HG03469 (cell line): ENCODE data around the gene KMT2E.

Experiments used
- ATAC-seq: cut with Tn5 transposase; IDR thresholded peaks from one replicate; pipeline ENCODE4 v1.9.1; 2021; ENCODE audit warnings: mild to moderate bottlenecking, moderate library complexity, moderate number of reproducible peaks; ENCODE audit not compliant: unreplicated experiment

KMT2E gene

GRCh38 chr7:105006367-105007136, 7.5 kb upstream of the KMT2E start:
- ATAC-seq = no peak

- no peak for ATAC-seq
Observed at GRCh38 chr7:105007298-105007697, 6.7 kb upstream of the KMT2E start.

GRCh38 chr7:105009667-105010503, 4.1 kb upstream of the KMT2E start:
- no peak for ATAC-seq

DNA sequence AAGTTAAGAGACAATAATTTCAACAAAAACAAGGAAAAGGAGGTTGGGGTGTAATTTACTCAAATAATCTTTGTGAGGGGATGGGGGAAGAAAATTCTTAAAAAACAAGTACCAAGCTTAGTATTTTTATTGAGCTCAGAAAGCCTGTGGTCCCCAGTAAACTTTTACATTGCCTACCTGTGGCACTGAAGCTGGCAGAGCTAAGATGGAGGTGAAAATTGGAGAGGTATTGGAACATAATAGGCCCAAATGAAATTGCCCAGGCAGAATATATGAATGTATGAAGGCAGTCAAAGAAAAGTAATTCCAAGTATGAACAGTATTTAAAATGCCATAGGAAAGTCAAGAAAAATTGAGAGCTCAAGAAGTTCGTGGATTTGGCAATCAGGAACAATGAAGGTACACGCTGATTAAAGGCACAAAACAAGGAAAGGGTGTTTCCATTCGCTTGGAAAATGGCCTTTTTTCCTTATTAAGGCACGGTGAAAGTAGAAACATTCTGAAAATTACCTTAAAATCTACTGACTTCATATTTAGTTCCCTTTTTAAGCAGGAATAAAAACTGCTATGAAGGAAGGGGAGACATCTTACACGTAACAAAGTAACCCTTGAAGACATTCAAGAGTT, 3.4 kb upstream of the KMT2E start:
- ATAC-seq = no peak

GRCh38 chr7:105011141-105011830, 2.7 kb upstream of the KMT2E start:
- ATAC-seq = no peak

- no peak for ATAC-seq
Observed at GRCh38 chr7:105011831-105012502, 2.0 kb upstream of the KMT2E start.

DNA sequence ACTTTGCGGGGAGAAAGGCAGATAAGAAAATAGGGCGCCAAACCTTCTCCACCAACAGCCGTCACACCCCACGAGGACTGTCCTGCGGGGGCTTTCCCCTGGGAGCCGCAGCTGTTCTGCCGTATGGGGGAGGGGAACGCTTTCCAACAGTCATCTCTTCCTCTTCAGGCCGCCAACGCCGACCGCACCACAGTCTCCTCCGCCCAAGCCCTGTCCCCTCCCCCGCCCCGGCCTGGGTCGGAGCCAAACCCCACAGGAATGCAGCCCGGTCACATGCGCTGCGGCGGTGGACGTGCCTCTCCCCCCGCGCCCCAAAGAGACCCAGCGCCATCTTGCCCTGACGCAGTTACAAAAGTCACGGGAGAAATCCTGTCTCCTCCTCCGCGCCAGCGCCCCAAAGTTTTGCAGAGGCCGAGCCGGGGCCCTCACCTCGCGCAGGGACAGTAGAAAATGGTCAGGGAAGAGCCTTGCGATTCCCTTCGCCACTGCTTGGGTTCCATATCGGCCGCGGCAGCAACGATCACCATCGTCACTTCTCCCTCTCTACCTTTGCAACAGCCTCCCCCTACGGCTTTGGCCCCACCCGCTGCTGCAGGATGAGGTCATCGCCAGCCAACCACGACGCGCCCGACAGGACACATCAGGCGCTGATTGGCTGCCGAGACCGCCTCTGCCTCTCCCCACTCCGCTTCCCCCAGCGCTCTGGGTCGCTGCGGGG, 1.3 kb upstream of the KMT2E start:
- ATAC-seq = peak; percentile 49

- ATAC-seq = no peak
Observed at GRCh38 chr7:105013221-105013815, 687 bp upstream of the KMT2E start.

- ATAC-seq = no peak
Observed at GRCh38 chr7:105014693-105015389, 836 bp downstream of the KMT2E start.

DNA sequence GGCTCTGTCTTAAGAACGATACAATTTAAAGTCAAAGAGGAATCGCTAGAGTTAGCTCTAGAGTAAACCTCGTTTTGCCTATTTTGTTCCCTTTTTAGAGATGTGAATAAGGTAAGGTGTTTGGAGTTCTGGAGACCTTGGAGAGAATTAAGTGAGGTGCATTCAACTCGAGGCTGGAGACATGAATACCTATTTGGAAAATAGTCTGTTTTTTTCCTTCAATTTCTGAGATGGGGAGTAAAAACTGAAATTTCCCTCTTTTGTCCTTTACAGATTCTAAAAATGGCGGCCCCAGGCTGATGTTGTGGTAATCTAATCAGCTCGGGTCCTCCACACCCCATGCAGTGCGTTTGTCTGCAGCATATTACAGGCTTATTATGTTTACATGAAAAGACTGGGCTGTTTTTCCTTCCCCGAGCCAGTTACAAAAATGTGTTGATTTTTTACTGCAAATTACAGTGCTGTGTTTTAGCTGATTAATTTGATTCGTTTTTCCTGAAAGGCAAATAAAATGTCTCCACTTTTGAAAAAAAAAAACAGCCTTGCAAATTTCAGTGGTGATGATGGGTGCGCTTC, 1.5 kb downstream of the KMT2E start:
- ATAC-seq = no peak

- ATAC-seq = no peak
Observed at GRCh38 chr7:105016068-105016708, 2.2 kb downstream of the KMT2E start.

DNA sequence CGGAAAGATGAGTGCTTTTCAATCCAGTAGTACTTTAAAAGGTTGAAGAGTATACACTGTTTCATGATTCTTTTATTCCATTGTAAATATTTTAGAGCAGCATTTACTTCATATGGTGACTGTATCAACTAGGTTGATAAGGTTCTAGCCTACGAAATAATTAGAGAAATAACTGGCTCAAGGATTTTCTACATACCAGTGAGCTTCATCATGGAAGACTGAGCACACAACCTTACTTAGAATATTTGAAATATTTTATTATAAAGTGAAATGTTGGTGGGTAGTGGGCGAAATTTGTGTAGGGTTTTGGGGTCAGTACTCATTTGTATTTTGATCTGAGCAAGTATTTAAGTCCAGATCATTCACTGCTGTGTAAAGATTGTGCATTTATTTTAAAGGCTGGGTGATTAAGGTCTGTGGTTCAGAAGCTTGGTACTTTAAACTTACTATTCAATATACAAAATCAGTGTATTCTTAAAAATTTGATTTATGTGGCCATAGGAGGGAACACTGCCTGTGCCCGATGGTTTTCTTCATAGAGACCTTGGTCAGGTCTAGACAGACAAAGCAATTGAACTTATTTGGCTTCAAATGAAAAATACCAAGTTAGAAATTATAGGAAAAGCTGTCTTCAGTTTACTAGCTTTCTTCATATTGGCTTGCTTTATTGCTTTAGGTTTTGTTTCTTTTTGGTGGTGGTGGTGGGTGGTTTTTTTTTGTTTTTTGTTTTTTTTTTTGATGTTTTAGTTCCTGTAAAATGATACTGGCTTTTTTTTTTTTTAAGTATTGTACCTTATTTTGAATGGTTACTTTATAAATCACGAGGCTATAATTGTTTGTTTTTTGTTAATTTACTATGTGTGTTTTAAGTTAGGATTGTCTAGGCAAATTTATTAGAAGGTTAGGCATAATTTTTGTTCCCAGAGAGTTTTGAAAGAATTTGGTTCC, 3.0 kb downstream of the KMT2E start:
- no peak for ATAC-seq

DNA sequence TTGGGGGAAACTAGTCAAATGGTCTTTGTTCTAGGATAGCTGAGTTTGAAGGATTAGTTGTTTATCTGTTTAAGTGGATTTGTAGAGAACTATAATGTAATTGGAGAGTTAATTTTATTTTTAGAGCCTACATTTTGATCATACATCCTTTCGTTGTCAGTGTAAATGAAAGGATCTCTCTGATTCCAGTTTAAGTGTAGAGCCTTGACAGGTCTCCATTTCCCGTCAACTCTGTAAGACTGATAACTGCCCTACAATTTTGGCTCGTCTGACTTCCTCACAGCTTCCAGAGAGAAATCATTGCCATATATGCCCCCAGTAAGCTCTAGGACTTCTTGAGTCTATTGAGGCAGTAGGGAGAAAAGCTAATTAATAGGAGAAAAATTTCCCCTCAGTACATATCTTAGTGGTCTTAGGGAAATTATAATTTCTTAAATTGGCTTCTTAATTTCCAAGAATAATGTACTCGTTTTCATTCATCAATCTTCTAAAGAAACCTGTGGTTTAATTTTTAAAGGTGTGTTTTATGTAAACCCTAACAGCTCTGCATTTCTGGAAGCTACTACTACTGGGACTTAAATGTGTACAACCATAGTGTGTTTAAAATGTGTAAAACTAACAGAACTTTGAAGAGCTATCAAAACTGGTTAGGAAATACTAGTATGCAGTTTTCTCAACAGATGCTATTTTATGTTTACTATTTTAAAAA, 3.8 kb downstream of the KMT2E start:
- no peak for ATAC-seq

DNA sequence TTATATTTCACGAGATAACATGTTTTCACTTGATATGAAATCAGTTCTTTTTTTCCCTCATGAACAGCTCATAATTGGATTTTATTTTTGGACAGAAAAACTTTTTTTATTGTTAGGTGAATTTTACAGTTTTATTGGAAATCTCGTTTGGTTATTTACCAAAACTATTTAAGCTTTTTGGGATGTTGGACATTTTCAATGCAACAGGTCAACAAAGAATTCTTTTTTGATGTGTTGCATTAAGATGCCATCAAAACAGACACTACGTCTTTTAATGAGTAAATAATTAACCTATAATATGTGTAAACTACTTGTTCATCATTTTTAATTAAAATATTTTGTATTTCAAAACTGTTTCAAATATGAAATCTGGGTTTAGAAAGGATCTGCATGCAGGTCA, 5.3 kb downstream of the KMT2E start:
- no peak for ATAC-seq

- ATAC-seq = no peak
Observed at GRCh38 chr7:105020926-105021325, 6.9 kb downstream of the KMT2E start.

DNA sequence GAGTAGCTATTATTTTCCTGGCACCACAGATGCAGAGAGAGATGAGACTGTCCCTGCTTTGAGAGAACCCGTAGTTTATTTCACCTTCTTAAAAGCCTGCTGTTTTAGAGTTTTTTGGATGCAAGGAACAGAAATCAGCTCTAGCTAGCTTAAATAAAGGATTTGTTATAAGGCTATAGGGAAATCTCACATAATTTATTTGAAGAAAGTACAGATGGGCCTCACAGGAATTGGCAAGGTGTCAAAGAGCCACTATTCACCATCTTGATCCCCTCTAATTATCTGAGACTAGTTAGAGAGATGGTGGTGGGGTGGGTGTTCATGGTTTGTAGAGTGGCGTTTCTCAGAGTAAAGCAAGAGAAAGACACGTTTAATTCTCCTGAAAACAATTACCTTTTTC, 7.3 kb downstream of the KMT2E start:
- no peak for ATAC-seq
